ENCODE results near the gene HDAC8. TPM values are rescaled to one million over a fixed set of nuclear protein-coding genes. Genes with fewer than 3 reads are reported as not detected.
A peak's percentile ranks its signal among the peaks of the same experiment; 100 is the strongest.

HDAC8 gene
- total and polyA plus RNA-seq, 8 donors, result 8.5 to 21.6 (median 14.6) TPM

- Histone ChIP-seq H3K9me3 (no peaks in the 10 kb centered on the region), H3K27ac (no peak overlapping the region), H3K36me3 (no peaks in the 10 kb centered on the region), H3K27me3 (peaks cover 0 to 31% (median 5%) of the 10 kb centered on the region in 4 donors), H3K4me1 (no peaks in the 10 kb centered on the region), H3K4me3 (no peak overlapping the region)
- no peak for ATAC-seq
- FAIRE-seq, result no peak
- no peak for TF ChIP-seq CTCF (IDR thresholded peaks at IDR 0.05)
- intact Hi-C loops (cut with DNase I), result no loop called here
- no peak for DNase-seq
- 77 to 90% methylated on average over 9 of the region's 9 CpGs for WGBS, 2 donors
Observed at GRCh38 chrX:72301781-72302180, 270.9 kb downstream of the HDAC8 start.

DNA sequence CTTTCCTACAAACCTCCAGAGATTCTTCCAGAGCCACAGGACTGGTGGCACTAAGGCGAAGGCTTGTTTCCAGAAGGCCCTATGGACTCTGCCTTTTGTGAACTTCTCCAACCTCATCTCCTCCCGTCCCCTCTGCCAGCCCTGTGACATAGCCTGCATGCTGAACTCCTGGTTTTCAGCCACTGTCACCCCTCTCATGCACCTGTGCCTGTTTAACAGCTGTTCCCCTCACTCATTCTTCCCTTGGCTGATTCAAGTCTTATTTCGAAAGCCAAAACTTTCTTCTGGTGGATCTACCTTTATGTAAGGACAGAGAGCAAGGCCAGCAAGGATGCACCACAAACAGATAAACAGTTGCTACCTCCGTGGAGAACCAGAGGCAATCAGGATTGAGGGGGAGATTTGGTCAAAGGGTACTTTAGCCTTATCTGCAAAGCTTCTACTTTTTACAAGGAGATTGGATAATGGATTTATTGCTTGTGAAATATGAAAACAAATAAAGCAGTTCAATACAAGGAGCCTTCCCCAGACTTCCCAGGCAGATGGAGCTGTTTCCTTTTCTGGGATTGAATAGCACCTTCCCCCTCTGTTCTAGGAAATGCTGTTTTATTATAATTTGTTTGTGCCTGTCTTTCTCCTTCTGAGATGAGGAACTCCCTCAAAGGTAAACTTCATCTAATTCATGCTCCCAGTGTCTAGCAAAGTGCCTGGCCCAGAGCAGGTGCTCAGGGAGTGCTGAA lies 272.6 kb downstream of the HDAC8 start:
- intact Hi-C loops (cut with DNase I), result no loop called here

GRCh38 chrX:72297953-72298730 lies 274.5 kb downstream of the HDAC8 start:
- Histone ChIP-seq H3K27me3 (peaks cover 0 to 13% (median 0%) of the 10 kb centered on the region in 4 donors), H3K36me3 (no peaks in the 10 kb centered on the region), H3K4me3 (no peak overlapping the region), H3K4me1 (no peaks in the 10 kb centered on the region), H3K9me3 (no peaks in the 10 kb centered on the region), H3K27ac (no peak overlapping the region)
- no peak for FAIRE-seq
- no peak for DNase-seq
- TF ChIP-seq CTCF (IDR thresholded peaks at IDR 0.05), result peak in 1 of 4 donors; percentile 12
- intact Hi-C loops (cut with DNase I), result no loop called here
- peak; percentile 43 to 74 (median 58) for ATAC-seq
- 25 to 27% methylated on average over 4 of the region's 4 CpGs for WGBS, 2 donors

More for the DNA sequence above, 272.6 kb downstream of the HDAC8 start:
- Histone ChIP-seq H3K4me3 (no peak overlapping the region), H3K4me1 (no peaks in the 10 kb centered on the region), H3K36me3 (no peaks in the 10 kb centered on the region), H3K27me3 (peaks cover 0 to 19% (median 2%) of the 10 kb centered on the region in 4 donors), H3K9me3 (no peaks in the 10 kb centered on the region), H3K27ac (no peak overlapping the region)
- DNase-seq (no peak), ATAC-seq (no peak), FAIRE-seq (no peak)
- TF ChIP-seq CTCF (IDR thresholded peaks at IDR 0.05), result no peak
- WGBS, 2 donors, result 57 to 67% methylated on average over 4 of the region's 4 CpGs

DNA sequence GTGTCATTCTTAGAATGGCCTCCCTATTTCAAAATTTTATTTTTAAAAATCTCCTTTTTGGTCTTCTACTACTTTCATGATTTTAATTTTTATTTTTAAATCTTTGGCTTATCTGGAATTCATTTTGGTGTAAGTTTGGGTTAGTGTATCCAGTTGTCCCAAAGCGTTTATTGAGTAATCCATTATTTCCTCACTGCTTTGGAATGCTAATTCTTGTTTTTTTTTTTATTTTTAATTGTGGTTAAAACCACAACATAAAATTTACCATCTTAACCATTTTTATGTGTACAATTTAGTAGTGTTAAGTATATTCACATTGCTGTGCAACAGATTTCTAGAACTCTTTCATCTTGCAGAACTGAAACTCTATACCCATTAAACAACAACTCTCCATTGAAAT lies 275.7 kb downstream of the HDAC8 start:
- no peak for ATAC-seq
- FAIRE-seq, result peak; percentile 61
- no peaks in the 10 kb centered on the region for H3K9me3 ChIP-seq
- WGBS, 2 donors, result 54 to 78% methylated on average over 1 of the region's 1 CpG
- no peaks in the 10 kb centered on the region for H3K36me3 ChIP-seq
- no peak overlapping the region for H3K4me3 ChIP-seq
- intact Hi-C loops (cut with DNase I), result no loop called here
- DNase-seq, result no peak
- H3K27me3 ChIP-seq, result peaks cover 0 to 7% (median 0%) of the 10 kb centered on the region in 4 donors
- H3K27ac ChIP-seq, result no peak overlapping the region
- no peak for TF ChIP-seq CTCF (IDR thresholded peaks at IDR 0.05)
- H3K4me1 ChIP-seq, result no peaks in the 10 kb centered on the region

All from pancreas (tissue), 10 donors.